22Rv1 (cell line): ENCODE data around the gene AADACL4.

ENCODE experiments used
- ZFX ChIP-seq: fragments of 450-650 bp; IDR thresholded peaks from 2 replicates; pipeline ENCODE4 v1.6.1; 2017; ENCODE audit warnings: antibody characterized with exemption, borderline replicate concordance
- TF ChIP-seq, protein P1 (sequence below): fragments of 450-650 bp; IDR thresholded peaks from 2 replicates; pipeline ENCODE4 v1.5.1; 2017; ENCODE audit warnings: mild to moderate bottlenecking

DNA sequence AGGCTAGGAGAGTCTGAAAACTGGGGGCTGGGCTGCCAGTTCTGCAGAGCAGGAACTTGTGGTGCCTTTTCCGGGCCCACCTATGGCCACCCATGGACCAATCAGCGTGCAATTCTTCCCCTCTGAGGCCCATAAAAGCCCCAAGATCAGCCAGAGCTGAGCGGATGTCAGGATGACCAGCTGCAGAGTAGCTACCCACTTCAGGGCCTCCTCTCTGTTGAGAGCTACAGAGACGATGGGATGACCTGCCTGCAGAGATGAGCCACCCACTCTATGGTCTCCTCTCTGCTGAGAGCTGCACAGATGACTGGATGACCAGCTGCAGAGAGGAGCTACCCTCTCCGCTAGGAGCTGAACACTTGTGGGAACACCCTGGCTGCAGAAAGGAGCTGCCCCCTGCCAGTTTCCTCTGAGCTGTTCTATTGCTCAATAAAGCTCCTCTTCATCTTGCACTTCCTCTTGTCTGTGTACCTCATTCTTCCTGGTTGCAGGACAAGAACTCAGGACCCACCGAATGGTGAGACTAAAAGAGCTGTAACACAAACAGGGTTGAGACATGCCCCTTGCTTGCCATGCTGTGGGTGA lies 12.8 kb upstream of the AADACL4 start:
- TF ChIP-seq, protein P1, sequence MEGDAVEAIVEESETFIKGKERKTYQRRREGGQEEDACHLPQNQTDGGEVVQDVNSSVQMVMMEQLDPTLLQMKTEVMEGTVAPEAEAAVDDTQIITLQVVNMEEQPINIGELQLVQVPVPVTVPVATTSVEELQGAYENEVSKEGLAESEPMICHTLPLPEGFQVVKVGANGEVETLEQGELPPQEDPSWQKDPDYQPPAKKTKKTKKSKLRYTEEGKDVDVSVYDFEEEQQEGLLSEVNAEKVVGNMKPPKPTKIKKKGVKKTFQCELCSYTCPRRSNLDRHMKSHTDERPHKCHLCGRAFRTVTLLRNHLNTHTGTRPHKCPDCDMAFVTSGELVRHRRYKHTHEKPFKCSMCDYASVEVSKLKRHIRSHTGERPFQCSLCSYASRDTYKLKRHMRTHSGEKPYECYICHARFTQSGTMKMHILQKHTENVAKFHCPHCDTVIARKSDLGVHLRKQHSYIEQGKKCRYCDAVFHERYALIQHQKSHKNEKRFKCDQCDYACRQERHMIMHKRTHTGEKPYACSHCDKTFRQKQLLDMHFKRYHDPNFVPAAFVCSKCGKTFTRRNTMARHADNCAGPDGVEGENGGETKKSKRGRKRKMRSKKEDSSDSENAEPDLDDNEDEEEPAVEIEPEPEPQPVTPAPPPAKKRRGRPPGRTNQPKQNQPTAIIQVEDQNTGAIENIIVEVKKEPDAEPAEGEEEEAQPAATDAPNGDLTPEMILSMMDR: no peak
- TF ChIP-seq ZFX: no peak
